ENCODE results near the gene FAM174B.

DNA sequence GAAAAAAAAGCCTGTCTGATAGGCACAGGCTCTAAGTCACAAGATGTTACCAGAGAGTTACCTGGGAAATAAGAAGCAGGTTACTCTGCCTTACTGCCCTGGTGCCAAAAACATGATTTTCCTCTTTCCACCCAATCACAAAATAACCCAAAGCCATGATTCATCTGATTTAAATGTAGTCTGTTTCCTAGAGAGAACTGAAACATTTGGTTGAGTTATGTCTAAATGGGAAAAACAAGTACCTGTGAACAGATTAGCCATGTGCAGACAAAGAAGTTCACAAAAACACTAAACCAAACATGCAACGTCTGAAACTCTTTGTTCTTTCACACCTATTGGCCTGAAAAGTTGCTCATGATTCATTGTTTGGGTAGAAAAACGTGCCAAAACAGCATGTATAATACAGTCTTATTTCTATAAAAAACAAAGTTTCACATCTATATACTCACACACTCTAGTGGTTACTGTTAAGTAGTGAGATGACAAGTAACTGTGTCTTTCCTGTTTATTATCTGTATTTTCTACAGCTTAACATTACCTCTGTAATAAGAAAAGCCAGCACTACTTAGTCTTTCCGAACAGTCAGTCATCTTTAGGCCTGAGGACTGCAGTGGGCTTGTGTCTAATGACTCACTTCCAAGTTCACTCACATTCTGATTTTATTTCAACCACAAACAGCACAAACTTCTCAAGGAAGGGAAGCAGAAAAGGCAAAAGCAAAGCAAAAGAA, 30.2 kb downstream of the FAM174B start:
- TF ChIP-seq CTCF (IDR thresholded peaks at IDR 0.05) (no peak), POLR2A (IDR thresholded peaks at IDR 0.05) (no peak)

Measured in testis (tissue), 2 donors.